ENCODE measurements around the gene REEP2.
A peak's percentile ranks its signal among the peaks of the same experiment; 100 is the strongest.
"Not testable (repeated sequence)": the region's sequence is repeated elsewhere in the genome, so short reads cannot be mapped to it uniquely, and the experiment has no call there.

Gene REEP2, protein sequence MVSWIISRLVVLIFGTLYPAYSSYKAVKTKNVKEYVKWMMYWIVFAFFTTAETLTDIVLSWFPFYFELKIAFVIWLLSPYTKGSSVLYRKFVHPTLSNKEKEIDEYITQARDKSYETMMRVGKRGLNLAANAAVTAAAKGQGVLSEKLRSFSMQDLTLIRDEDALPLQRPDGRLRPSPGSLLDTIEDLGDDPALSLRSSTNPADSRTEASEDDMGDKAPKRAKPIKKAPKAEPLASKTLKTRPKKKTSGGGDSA

GRCh38 chr5:138438724-138439476 is at the start of gene REEP2:
REEP2 (plus strand) TSS chr5:138439057; CDS start chr5:138439209, 152 bp downstream.
- H3K9ac ChIP-seq: peak within 1 kb of the TSS; percentile 36; the same call in 1 of the 2 replicates
- H3K27me3 ChIP-seq (ENCODE audit: insufficient read depth, low read depth): no peaks in the 10 kb centered on the region
- H3K4me1 ChIP-seq (ENCODE audit: low read depth, poor library complexity, severe bottlenecking): peaks cover 5% of the 10 kb centered on the region
- no peak within 1 kb of the TSS for H3K4me3 ChIP-seq (IDR thresholded peaks at IDR 0.05; ENCODE audit: insufficient read depth, low read depth, low read length)
- no peaks in the 10 kb centered on the region for H4K20me1 ChIP-seq (ENCODE audit: insufficient read depth)
- peak within 1 kb of the TSS; percentile 77 for H3K4me2 ChIP-seq
- TF ChIP-seq CTCF (conservative IDR thresholded peaks at IDR 0.05; ENCODE audit: low read depth, low read length): no peak
- no peak within 1 kb of the TSS for H3K27ac ChIP-seq
- no peaks in the 10 kb centered on the region for H3K36me3 ChIP-seq (ENCODE audit: insufficient read depth)
- H2AFZ ChIP-seq (ENCODE audit: low read depth): peak within 1 kb of the TSS; percentile 73; the same call in 1 of the 2 replicates
- H3K79me2 ChIP-seq (ENCODE audit: insufficient read depth, low read depth): no peaks in the 10 kb centered on the region

- Histone ChIP-seq H3K79me2 (ENCODE audit: insufficient read depth, low read depth) (no peaks in the 10 kb centered on the region), H2AFZ (ENCODE audit: low read depth) (no peak overlapping the region), H3K4me2 (no peak overlapping the region), H3K4me3 (IDR thresholded peaks at IDR 0.05; ENCODE audit: insufficient read depth, low read depth, low read length) (no peak overlapping the region), H3K27ac (no peak overlapping the region), H3K4me1 (ENCODE audit: low read depth, poor library complexity, severe bottlenecking) (no peaks in the 10 kb centered on the region), H3K27me3 (ENCODE audit: insufficient read depth, low read depth) (no peaks in the 10 kb centered on the region), H3K9ac (no peak overlapping the region), H4K20me1 (ENCODE audit: insufficient read depth) (no peaks in the 10 kb centered on the region), H3K36me3 (ENCODE audit: insufficient read depth) (peaks cover 5% of the 10 kb centered on the region; the same call in 1 of the 2 replicates)
- TF ChIP-seq CTCF (conservative IDR thresholded peaks at IDR 0.05; ENCODE audit: low read depth, low read length): no peak
Measured at GRCh38 chr5:138389332-138389731, 49.5 kb upstream of the REEP2 start.

GRCh38 chr5:138389911-138390310 is 48.9 kb upstream of the REEP2 start:
- H3K27me3 ChIP-seq (ENCODE audit: insufficient read depth, low read depth); H3K36me3 ChIP-seq (ENCODE audit: insufficient read depth); H4K20me1 ChIP-seq (ENCODE audit: insufficient read depth); H3K4me3 ChIP-seq (IDR thresholded peaks at IDR 0.05; ENCODE audit: insufficient read depth, low read depth, low read length); H3K4me1 ChIP-seq (ENCODE audit: low read depth, poor library complexity, severe bottlenecking); H2AFZ ChIP-seq (ENCODE audit: low read depth); H3K9ac ChIP-seq; H3K27ac ChIP-seq; H3K4me2 ChIP-seq; H3K79me2 ChIP-seq (ENCODE audit: insufficient read depth, low read depth): not testable (repeated sequence)

DNA sequence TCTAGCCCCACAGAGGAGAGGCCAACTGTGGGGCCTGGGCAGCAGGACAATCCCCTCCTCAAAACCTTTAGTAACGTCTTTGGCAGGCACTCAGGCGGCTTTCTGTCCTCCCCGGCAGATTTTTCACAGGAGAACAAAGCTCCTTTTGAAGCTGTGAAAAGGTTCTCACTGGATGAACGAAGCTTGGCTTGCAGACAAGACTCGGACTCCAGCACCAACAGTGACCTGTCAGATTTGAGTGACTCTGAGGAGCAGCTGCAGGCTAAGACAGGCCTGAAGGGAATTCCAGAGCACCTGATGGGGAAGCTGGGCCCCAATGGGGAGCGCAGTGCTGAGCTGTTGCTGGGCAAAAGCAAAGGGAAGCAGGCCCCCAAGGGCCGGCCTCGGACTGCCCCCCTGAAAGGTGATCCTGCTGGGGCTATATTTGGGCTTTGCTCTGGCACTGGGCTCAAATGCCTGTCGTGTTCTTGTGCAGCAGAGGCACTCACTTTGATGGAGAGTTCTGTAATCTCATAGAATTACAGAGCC is 46.9 kb upstream of the REEP2 start:
- TF ChIP-seq CTCF (conservative IDR thresholded peaks at IDR 0.05; ENCODE audit: low read depth, low read length): no peak
- Histone ChIP-seq H4K20me1 (ENCODE audit: insufficient read depth) (no peaks in the 10 kb centered on the region), H3K4me1 (ENCODE audit: low read depth, poor library complexity, severe bottlenecking) (no peaks in the 10 kb centered on the region), H3K27me3 (ENCODE audit: insufficient read depth, low read depth) (no peaks in the 10 kb centered on the region), H3K4me3 (IDR thresholded peaks at IDR 0.05; ENCODE audit: insufficient read depth, low read depth, low read length) (no peak overlapping the region), H3K9ac (no peak overlapping the region), H3K79me2 (ENCODE audit: insufficient read depth, low read depth) (no peaks in the 10 kb centered on the region), H3K4me2 (no peak overlapping the region), H3K36me3 (ENCODE audit: insufficient read depth) (peaks cover 5% of the 10 kb centered on the region; the same call in 1 of the 2 replicates), H2AFZ (ENCODE audit: low read depth) (no peak overlapping the region), H3K27ac (no peak overlapping the region)
